Liver (tissue), 9 donors: ENCODE data around the gene FOXO6. TPM values are rescaled to one million over a fixed set of nuclear protein-coding genes. Genes with fewer than 3 reads are reported as not detected.

ENCODE experiments used
- DNase-seq: peaks from one replicate; pipeline ENCODE4 v3.0.0-alpha.2; 2017; ENCODE audit warnings: low spot score
- H3K27ac ChIP-seq, 2 donors: one replicate each; pipeline ENCODE4 v1.7.0; 2013; ENCODE audit warnings: inconsistent platforms in 2 of 2, low read length in 2 of 2, control low read depth in 1 of 2, low read depth in 1 of 2, mild to moderate bottlenecking in 1 of 2
- H3K27me3 ChIP-seq, 4 donors: one replicate each; pipeline versions ENCODE4 v1.6.1 to v1.7.0; 2013; ENCODE audit warnings: low read length in 3 of 4, inconsistent platforms in 1 of 4, mild to moderate bottlenecking in 1 of 4, moderate library complexity in 1 of 4; ENCODE audit not compliant: control insufficient read depth in 4 of 4, insufficient read depth in 4 of 4
- H3K36me3 ChIP-seq, 4 donors: one replicate each; pipeline versions ENCODE4 v1.6.1 to v1.7.0; 2013; ENCODE audit warnings: low read length in 3 of 4, mild to moderate bottlenecking in 3 of 4, low read depth in 1 of 4, moderate library complexity in 1 of 4; ENCODE audit not compliant: control insufficient read depth in 4 of 4, insufficient read depth in 3 of 4
- H3K4me1 ChIP-seq, 4 donors: one replicate each; pipeline versions ENCODE4 v1.6.1 to v1.7.0; 2013; ENCODE audit warnings: low read length in 3 of 4, mild to moderate bottlenecking in 3 of 4, moderate library complexity in 1 of 4; ENCODE audit not compliant: control insufficient read depth in 4 of 4, insufficient read depth in 4 of 4
- H3K4me3 ChIP-seq, 3 donors: one replicate each; pipeline versions ENCODE4 v1.6.1 to v1.7.0; 2013; ENCODE audit warnings: low read length in 3 of 3, control low read depth in 1 of 3, low read depth in 1 of 3, mild to moderate bottlenecking in 1 of 3
- H3K9ac ChIP-seq, 2 donors: one replicate each; pipeline ENCODE4 v1.7.0; 2013; ENCODE audit warnings: low read length in 2 of 2, mild to moderate bottlenecking in 2 of 2, moderate library complexity in 2 of 2, control low read depth in 1 of 2, low read depth in 1 of 2
- H3K9me3 ChIP-seq, 4 donors: one replicate each; pipeline versions ENCODE4 v1.6.1 to v1.7.0; 2013; ENCODE audit warnings: low read length in 3 of 4; ENCODE audit not compliant: control insufficient read depth in 4 of 4
- EGR1 ChIP-seq, 2 donors: IDR thresholded peaks; 2 replicates each; pipeline ENCODE4 v1.6.1; 2016 to 2018; ENCODE audit warnings: antibody characterized with exemption in 2 of 2, low read depth in 2 of 2
- FOXA2 ChIP-seq: IDR thresholded peaks from 2 replicates; pipeline ENCODE4 v1.6.1; 2016; ENCODE audit warnings: antibody characterized with exemption
- GABPA ChIP-seq, 2 donors: IDR thresholded peaks in 1 of 2; conservative IDR thresholded peaks in 1 of 2; 2 replicates each; pipeline ENCODE4 v1.6.1; 2016; ENCODE audit warnings: antibody characterized with exemption in 2 of 2, mild to moderate bottlenecking in 1 of 2, moderate library complexity in 1 of 2
- HNF4G ChIP-seq: IDR thresholded peaks from 2 replicates; pipeline ENCODE4 v1.6.1; 2016; ENCODE audit warnings: antibody characterized with exemption
- NR2F2 ChIP-seq: IDR thresholded peaks from 2 replicates; pipeline ENCODE4 v1.6.1; 2016; ENCODE audit warnings: antibody characterized with exemption
- RAD21 ChIP-seq, 2 donors: IDR thresholded peaks; 2 replicates each; pipeline ENCODE4 v1.6.1; 2016; ENCODE audit warnings: antibody characterized with exemption in 2 of 2, mild to moderate bottlenecking in 2 of 2
- REST ChIP-seq: IDR thresholded peaks from 2 replicates; pipeline ENCODE4 v1.6.1; 2016; ENCODE audit warnings: antibody characterized with exemption, mild to moderate bottlenecking
- RXRA ChIP-seq, 2 donors: IDR thresholded peaks; 2 replicates each; pipeline ENCODE4 v1.6.1; 2017 to 2018; ENCODE audit warnings: antibody characterized with exemption in 2 of 2, mild to moderate bottlenecking in 1 of 2
- TAF1 ChIP-seq: conservative IDR thresholded peaks from 2 replicates; pipeline ENCODE4 v1.6.1; 2016; ENCODE audit warnings: antibody characterized with exemption, mild to moderate bottlenecking
- YY1 ChIP-seq: IDR thresholded peaks from 2 replicates; pipeline ENCODE4 v1.6.1; 2016; ENCODE audit warnings: antibody characterized with exemption, mild to moderate bottlenecking
- WGBS: extraction: QIAGEN DNeasy Blood & Tissue Kit; methylation state at CpG from one replicate; pipeline ENCODE4 v1.1.7; 2013; 5-methylcytosine and 5-hydroxymethylcytosine counted together
- polyA plus RNA-seq, 2 donors: library from polyadenylated mRNA; stranded (reverse) in 1 of 2; unstranded in 1 of 2; fragments of 200-250 nt in 1 of 2; fragments of >200 nt in 1 of 2; fragmentation: Nextera tagmentation in 1 of 2; extraction: Ambion mirVana in 1 of 2; gene quantifications; one replicate each; pipeline versions ENCODE4 v1.2.1 to v1.2.3, GENCODE V29; 2013 to 2015
- total RNA-seq, 2 donors: library from RNA; depleted of rRNA; stranded (reverse); fragments of >200 nt; gene quantifications; one replicate each; pipeline ENCODE4 v1.2.3, GENCODE V29; 2014
- TF ChIP-seq, protein P1 (sequence below): IDR thresholded peaks from 2 replicates; pipeline ENCODE4 v1.6.1; 2016; ENCODE audit warnings: antibody characterized with exemption
- TF ChIP-seq, protein P2 (sequence below): fragments of 150-350 bp; IDR thresholded peaks from 2 replicates; pipeline ENCODE4 v1.5.1; 2017; ENCODE audit warnings: improper control_type of control experiment, low read depth, low read length; ENCODE audit not compliant: missing input control
- TF ChIP-seq, protein P3 (sequence below): IDR thresholded peaks from 2 replicates; pipeline ENCODE4 v1.6.1; 2016; ENCODE audit warnings: antibody characterized with exemption
- TF ChIP-seq, protein P4 (sequence below): IDR thresholded peaks from 2 replicates; pipeline ENCODE4 v1.6.1; 2016; ENCODE audit warnings: antibody characterized with exemption
- donor health status: healthy.
- donor health status: healthy.
- donor health status: healthy.
- donor health status: healthy.
- donor health status: healthy.

FOXO6 gene
- total and polyA plus RNA-seq, 4 donors = 0.02 to 0.09 (median 0.08) TPM; not detected in 1

- Histone ChIP-seq H3K4me1 (peaks cover 8 to 18% (median 10%) of the 10 kb centered on the region in 4 donors), H3K27me3 (peaks cover 0 to 8% (median 2%) of the 10 kb centered on the region in 4 donors), H3K27ac (no peak overlapping the region), H3K9ac (no peak overlapping the region), H3K36me3 (no peaks in the 10 kb centered on the region), H3K9me3 (no peaks in the 10 kb centered on the region), H3K4me3 (no peak overlapping the region)
- TF ChIP-seq TAF1 = no peak
- no peak for TF ChIP-seq REST
- TF ChIP-seq, protein P1, sequence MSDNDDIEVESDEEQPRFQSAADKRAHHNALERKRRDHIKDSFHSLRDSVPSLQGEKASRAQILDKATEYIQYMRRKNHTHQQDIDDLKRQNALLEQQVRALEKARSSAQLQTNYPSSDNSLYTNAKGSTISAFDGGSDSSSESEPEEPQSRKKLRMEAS = no peak
- no peak for TF ChIP-seq RXRA (IDR thresholded peaks at IDR 0.05)
- TF ChIP-seq FOXA2 = no peak
- TF ChIP-seq EGR1 (IDR thresholded peaks at IDR 0.05; ENCODE audit: low read depth in 2 of 2) = no peak
- TF ChIP-seq RAD21 (IDR thresholded peaks at IDR 0.05) = no peak
- no peak for TF ChIP-seq YY1
- TF ChIP-seq GABPA (IDR thresholded peaks at IDR 0.05 in 1 of 2, conservative IDR thresholded peaks at IDR 0.05 in 1 of 2) = no peak
- TF ChIP-seq, protein P2, sequence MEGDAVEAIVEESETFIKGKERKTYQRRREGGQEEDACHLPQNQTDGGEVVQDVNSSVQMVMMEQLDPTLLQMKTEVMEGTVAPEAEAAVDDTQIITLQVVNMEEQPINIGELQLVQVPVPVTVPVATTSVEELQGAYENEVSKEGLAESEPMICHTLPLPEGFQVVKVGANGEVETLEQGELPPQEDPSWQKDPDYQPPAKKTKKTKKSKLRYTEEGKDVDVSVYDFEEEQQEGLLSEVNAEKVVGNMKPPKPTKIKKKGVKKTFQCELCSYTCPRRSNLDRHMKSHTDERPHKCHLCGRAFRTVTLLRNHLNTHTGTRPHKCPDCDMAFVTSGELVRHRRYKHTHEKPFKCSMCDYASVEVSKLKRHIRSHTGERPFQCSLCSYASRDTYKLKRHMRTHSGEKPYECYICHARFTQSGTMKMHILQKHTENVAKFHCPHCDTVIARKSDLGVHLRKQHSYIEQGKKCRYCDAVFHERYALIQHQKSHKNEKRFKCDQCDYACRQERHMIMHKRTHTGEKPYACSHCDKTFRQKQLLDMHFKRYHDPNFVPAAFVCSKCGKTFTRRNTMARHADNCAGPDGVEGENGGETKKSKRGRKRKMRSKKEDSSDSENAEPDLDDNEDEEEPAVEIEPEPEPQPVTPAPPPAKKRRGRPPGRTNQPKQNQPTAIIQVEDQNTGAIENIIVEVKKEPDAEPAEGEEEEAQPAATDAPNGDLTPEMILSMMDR = no peak
- 71% methylated on average over 25 of the region's 25 CpGs for WGBS
- DNase-seq = peak; percentile 32
These were observed 2.9 kb upstream of the FOXO6 start for GRCh38 chr1:41358131-41359021.

GRCh38 chr1:41359211-41360073 is 1.8 kb upstream of the FOXO6 start:
- peak; percentile 21 for DNase-seq
- Histone ChIP-seq H3K27ac (no peak overlapping the region), H3K36me3 (no peaks in the 10 kb centered on the region), H3K9me3 (no peaks in the 10 kb centered on the region), H3K4me1 (peaks cover 8 to 18% (median 10%) of the 10 kb centered on the region in 4 donors), H3K9ac (no peak overlapping the region), H3K27me3 (peaks cover 0 to 10% (median 2%) of the 10 kb centered on the region in 4 donors), H3K4me3 (no peak overlapping the region)
- WGBS = 93% methylated on average over 10 of the region's 10 CpGs
- TF ChIP-seq EGR1 (IDR thresholded peaks at IDR 0.05; ENCODE audit: low read depth in 2 of 2) = no peak
- TF ChIP-seq, protein P3, sequence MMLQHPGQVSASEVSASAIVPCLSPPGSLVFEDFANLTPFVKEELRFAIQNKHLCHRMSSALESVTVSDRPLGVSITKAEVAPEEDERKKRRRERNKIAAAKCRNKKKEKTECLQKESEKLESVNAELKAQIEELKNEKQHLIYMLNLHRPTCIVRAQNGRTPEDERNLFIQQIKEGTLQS = no peak
- TF ChIP-seq, protein P4, sequence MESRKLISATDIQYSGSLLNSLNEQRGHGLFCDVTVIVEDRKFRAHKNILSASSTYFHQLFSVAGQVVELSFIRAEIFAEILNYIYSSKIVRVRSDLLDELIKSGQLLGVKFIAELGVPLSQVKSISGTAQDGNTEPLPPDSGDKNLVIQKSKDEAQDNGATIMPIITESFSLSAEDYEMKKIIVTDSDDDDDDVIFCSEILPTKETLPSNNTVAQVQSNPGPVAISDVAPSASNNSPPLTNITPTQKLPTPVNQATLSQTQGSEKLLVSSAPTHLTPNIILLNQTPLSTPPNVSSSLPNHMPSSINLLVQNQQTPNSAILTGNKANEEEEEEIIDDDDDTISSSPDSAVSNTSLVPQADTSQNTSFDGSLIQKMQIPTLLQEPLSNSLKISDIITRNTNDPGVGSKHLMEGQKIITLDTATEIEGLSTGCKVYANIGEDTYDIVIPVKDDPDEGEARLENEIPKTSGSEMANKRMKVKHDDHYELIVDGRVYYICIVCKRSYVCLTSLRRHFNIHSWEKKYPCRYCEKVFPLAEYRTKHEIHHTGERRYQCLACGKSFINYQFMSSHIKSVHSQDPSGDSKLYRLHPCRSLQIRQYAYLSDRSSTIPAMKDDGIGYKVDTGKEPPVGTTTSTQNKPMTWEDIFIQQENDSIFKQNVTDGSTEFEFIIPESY = no peak
- no peak for TF ChIP-seq RAD21 (IDR thresholded peaks at IDR 0.05)
- TF ChIP-seq NR2F2 = no peak
- TF ChIP-seq, protein P1 = no peak
- no peak for TF ChIP-seq TAF1
- TF ChIP-seq, protein P2 = no peak
- no peak for TF ChIP-seq FOXA2
- TF ChIP-seq HNF4G = no peak
- TF ChIP-seq RXRA (IDR thresholded peaks at IDR 0.05) = no peak
